Hematopoietic multipotent progenitor cell treated with erythropoietin and hydrocortisone succinate and interleukin-3 and kit ligand, for 17 days (in vitro differentiated cells): ENCODE results near the gene LUZP2.
"Not testable (repeated sequence)": the region's sequence is repeated elsewhere in the genome, so short reads cannot be mapped to it uniquely, and the experiment has no call there.

Source experiments
- DNase-seq: peaks from one replicate; pipeline ENCODE4 v3.0.0-alpha.2; 2015; ENCODE audit warnings: low spot score

Gene LUZP2

DNA sequence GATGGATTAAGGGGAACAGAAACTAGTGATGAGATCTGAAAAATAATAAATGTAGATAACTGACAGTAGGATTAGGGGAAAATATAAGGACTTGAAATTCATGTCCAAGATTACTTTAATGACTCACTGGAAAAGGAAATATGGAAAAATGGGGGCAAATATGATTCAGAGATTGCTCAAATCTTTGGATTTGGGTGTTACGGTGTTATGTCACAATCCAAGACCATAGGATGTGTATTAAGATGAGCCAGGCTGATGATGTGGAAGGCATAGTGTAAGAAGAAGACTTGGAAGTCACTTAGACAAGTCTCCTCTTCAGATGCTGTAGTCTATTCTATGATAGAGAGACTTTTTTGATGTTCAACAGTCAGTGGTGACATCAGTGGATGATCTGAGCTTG is 323.7 kb downstream of the LUZP2 start:
- DNase-seq: no peak

DNA sequence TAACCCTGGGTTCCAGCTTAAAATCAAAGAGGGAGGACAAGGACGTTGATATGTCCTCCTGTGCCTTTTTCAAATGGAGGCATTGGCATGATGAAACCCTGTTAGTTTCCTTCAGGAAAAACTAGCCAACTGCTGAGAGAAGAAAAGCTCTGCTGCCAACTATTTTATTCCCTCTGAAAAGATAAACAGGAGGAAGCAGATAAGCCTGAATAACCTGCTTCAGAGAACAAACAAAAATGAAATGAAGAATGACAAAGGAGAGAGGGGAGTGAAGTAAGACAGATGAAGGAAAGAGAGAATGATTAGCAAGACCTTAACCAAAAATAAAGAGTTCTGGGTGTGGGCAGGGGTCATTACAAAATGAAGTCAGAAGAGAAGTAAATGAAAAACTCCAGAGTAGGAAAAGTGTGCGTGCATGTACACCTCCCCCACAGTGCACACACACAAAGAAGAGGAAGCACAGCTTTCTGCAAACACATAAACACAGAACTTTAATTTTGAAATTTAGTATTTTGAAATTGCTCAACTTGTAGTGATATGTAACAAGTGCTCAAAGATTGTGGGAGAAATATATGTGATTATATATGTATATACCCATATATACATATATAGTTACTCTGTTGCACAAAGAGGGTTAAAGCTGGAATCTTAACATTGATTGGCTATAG is 332.2 kb downstream of the LUZP2 start:
- DNase-seq: no peak

DNA sequence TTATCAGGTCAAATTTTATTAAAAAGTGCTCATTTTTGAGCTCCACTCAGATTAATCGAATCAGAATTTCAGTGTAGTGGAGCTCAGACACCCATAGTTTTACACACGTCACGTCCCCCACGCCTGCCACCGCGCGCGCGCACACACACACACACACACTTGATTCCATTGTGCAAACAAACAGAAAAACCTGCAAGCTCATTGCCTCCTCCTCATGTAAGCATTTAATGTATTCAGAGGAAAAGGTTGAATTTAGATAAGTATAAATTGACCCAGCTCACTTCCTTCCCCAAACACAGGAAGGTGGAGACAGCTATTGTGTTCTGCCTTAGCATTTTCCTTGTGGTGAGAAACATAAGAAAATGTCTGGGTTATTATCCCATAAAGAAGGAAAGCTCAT is 336.7 kb downstream of the LUZP2 start:
- no peak for DNase-seq

DNA sequence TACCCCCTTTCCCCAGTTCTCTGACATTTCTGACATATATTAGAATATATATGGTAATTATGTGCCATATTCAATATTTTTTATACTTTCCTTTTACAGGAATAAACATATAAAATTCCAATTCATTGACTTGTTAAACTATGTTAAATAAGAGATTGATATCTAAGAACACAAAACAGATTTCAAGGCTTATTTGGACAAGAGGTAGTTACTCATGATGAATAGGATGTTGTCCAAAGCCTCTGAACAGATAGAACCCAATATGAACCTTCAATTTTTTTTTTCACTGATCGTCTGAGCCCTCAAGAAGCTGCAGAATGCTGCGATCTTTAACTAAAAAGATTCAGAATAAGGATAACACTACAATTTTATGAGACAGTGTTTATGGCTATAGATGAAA is 340.3 kb downstream of the LUZP2 start:
- no peak for DNase-seq

DNA sequence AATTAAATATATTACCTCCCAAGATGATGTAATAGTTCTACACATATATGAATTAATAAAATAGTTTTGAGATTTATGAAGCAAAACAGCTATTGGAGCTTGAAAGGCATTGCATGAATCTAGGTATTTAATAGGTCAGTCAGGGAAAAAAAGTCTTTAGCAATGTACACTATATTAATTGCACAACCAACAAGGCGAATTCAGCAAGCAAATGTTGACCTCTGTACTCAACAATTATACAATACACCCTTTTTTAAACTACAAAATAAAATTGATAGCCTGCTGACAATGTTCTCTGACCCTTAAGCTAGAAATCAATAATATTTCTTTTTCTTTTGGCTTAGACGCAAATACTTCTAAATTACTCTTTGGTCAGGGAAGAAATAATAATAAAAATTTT is 345.5 kb downstream of the LUZP2 start:
- DNase-seq: no peak

DNA sequence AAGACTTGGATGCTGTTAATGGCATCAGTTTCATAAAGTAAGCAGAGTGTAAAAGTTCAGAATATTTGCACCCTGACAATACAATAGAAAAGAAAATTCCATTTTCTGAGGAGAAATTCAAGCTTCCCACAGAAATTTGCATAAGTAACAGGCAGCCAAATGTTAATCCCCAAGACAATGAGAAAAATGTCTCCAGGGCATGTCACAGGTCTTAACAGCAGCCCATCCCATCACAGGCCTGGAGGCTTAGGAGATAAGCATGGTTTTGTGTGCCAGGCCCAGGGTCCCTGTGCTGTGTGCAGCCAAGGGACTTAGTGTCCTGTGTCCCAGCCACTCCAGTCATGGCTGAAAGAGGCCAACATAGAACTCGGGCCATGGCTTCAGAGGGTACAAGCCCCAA is 347.6 kb downstream of the LUZP2 start:
- DNase-seq: no peak

DNA sequence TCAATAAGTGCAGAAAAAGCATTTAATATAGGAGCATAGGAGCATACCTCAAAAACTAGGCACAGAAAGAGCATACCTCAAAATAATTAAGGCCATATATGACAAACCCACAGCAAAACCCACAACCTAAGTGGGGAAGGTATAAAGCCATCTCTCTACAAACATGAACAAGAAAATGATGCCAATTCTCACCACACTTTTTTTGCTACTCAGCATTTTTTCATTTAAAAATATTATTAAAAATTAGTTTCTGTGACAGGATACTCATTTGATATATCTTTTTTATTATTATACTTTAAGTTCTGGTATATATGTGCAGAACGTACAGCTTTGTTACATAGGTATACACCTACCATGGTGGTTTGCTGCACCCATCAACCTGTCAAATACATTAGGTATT is 352.0 kb downstream of the LUZP2 start:
- DNase-seq: no peak

DNA sequence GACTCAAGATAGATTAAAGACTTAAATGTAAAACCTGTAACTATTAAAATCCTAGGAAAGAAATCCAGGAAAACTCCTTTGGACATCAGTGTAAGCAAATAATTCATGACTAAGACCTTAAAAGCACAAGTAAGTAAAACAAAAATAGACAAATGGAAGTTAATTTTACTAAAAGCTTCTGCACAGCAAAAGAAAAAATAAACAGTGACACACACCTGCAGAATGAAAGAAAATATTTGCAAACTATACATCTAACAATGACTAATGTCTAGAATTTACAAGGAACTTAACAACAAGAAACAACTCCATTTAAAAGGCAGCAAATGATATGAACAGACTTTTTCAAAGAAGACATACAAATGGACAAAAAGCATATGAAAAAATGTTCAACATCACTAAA is 359.1 kb downstream of the LUZP2 start:
- DNase-seq: no peak

DNA sequence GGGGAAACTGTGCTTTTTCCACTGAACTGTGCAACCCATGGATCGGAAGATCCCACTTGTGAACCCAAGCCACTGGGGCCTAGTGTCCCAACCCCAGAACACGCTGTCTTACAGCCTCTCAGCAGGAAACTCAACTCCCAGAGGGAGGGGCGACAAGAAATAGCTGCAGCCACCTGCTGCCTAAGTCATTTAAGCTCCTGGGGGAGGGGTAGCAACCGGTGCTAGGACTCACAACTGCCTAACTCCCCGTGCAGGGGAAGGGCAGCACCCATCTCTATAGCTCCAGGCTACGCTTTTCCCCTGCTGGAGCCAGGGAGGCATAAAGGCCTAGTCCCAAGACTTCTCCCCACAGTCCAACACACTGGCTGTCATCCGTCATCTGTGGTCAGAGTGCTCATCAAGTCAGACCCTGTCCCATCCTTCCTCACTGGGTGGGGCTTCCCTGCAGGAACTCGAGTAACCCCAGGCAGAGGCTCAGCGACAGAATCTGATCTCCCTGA is 363.0 kb downstream of the LUZP2 start:
- no peak for DNase-seq

DNA sequence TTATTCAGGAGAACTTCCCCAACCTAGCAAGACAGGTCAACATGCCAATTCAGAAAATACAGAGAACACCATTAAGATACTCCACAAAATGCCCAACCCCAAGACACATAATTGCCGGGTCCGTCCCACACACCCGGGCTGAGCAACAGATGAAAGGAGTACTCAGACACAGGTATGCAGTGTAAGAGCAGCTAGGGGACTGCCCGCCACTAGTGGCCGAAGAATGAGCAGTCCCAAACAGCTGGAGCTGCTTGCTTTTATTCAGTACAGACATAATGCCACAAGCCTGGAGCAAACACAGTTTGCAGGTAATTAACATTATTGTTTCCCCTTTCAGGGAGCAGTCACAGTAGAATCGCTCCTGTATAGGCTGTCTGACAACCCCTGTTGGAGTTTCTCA is 364.6 kb downstream of the LUZP2 start:
- no peak for DNase-seq

DNA sequence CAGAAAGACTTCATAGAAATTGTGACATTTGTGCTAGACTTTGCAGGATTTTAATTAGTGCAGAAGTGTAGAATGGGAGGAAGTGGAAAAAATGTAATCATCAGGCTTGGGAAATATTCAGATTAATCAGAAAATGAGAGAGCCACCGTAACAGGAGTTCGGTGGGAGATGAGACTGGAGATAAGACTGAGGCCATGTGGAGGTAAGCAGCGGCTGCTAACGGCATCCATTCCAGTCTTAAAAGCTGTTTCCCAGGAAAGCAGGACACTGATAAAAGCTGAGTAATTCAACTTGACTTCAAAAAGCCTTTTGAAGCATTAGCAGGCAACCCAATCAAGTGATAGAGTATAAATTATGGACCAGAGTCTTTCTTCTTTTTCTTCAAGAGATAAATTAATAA is 369.9 kb downstream of the LUZP2 start:
- DNase-seq: no peak

DNA sequence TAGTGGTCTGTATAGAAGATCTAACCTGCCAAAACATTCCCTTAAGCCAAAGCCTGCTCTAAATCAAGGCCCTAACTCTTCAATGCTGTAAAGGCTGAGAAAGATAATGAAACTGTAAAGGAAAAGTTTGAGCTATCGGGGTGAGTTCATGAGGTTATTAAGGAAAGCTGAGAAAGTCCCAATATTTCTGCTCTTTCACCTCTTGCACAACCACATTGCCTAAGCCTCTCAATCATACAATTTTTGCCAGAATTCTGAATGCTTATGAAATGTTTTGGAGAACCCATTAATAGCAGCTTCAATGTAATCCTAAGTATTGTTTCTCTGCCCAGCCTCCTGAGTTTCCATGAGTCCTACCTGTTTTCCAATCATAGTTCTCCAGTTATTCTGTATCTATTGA is 373.2 kb downstream of the LUZP2 start:
- no peak for DNase-seq

DNA sequence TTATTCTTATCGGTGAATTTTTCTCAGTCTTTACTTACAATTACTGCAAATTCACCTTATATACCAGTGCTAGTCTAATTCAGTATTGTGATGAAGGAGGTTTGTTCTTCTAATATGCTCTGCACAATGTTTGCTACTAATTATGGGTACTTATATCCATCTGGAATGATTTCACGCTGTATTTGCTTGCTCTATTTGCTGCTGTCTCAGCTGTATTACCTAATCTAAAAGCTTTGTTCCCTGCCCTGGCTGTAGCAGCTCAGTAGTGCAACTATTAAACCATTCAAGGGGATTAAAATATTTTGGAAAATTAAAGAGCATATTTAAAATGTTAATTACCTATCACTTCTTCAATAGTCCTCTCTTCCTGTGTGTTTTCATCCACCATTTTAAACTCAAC is 375.3 kb downstream of the LUZP2 start:
- DNase-seq: no peak

DNA sequence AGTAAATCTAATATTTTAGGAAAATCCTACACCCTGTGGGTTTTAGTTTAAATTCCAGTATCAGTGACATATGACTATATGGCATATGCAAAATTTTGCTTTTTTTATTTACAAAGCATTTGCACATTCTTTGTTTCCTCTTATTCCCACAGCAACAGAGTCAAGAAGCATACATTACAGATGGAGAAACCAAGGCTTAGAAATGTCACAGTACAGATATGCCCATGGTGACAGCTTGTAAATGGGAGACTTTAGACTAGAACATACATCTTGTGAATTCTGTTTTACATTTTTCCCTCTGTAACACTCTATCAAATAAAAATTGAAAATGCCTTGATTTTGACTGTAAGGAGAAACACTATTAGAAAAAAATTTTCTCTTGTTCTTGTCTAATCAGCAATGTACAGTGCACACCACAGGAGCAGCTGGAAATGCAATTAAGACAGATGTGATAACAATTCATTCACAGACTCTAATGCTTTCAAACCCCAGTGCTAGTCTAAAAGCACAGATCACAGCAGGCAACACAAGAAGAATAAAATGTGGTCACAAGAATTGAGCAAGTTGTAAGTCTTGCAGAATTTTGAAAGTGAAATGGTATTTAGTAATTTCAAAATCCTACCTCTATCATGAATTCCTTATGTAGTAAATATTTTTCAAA is 375.9 kb downstream of the LUZP2 start:
- DNase-seq: no peak

DNA sequence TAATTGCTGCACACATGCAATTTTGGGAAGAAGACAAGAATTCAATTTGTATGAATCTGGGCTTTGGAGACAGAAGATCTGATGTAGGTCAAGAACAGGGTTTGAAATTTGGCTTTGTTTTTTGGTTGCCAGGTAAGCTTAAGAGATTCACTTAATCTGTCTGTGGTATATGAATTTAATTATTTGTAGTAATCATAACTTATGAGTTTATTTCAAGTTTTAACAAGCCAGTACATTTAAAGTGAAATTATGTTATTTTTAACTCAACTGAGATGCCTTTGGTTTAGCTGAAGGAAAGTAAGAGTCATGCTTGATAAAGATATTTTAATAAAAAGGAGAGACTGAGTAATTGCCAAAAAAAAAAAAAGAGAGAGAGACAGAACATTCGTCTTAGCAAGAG is 384.1 kb downstream of the LUZP2 start:
- no peak for DNase-seq

DNA sequence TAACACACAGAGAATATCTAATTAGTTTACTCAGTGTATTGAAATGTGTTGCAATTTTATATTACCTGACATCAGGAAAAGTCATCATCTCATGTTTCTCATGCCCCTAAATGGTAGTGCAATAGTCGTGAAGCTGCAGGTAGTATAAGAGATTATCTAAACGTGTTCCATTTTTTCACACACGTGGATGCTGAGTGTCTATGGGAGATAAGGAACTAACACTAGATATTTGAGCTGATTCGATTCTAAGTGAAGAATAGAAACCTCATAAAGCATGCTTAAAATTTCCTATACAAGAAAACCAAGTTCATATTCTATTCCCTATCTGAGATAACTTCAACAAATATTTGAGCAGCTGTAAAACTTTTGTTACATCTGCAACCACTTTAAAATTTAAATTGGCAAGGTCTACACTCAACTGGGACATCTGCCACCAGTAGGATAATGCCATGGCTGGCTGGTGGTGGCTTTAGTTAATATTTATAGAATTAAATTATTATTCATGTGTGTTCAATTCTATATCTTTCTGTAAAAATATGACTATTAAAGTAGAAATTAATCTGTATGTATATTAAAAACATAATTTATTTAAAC is 388.8 kb downstream of the LUZP2 start:
- DNase-seq: no peak

DNA sequence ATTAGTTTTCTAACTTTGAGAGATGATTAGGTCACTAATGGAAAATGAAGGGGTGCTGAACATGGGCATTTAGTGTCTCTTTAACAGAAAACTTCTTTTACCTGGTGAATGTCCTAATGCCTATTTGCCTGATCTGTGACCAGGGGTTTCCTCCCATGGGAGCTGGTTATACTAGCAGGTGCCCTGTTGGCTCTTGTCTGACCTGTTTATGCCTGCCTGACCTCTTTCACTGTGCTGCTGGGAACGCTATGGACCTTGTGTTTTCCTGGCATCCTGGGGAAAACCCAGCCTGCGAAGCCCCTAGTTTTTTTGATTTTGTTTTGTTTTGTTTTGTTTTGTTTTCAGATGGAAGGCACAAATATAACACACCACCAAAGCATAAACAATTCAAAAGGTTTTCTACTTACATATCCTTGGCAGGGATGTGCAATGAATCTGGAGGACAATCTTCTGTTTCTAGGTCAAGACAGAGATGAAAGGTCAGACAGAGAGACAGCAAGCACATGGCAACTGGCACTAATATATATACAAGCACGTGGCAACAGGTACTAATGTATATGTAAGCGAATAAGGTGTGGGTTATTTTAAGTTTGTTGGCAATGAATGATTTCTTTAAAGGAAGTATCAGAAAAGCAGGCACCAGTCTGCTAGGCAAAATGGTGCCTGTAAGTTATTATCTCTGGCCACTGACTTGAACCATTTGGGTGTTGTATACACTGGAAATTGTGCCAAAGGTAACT is 390.2 kb downstream of the LUZP2 start:
- no peak for DNase-seq

DNA sequence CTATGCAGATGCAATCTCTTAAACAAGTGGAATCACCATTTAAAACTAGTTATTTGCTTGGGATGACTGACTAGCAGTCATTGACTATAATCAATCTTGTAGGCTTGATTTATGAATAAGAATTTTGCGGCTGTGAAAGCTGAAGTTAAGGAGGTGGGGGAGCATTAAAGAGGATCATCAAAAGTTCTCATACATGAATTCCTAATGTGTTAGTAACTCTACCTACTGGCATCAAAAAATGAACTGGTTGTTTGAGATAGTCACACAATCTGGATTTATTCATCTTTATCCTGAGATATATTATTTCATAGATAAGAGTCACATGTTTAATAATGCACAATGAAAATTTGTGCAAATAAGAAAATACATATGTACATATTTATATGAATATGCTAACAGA is 393.6 kb downstream of the LUZP2 start:
- DNase-seq: no peak

DNA sequence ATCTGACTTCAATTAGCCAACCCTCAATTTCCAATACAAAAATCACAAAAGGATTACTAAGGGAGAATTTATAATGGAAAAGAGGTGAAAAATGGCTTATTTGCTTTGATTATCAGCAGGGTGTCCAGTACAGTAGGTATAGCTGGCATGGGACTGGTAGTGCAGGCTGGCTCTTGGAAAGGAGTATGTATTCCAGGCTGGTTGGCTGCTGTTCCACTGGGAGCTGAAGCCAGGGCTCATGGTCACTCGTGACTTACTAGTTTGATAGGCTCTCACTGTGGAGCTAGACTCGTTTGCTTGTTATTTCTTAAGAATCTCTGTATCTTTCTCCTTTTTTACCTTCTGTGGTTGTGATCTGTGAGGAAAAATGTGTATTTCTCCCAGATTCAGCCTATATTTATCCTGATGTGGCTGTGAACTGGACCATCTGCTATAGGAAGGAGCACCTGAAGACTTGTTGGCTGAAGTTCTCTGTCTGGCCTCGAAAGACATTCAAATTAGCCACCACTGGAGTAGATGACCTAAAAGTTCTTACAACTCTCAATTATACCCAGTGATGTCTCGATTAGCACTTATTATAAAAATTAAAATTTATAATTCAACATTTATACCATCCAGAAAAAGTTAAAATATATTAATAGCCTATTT is 395.1 kb downstream of the LUZP2 start:
- not testable (repeated sequence) for DNase-seq

DNA sequence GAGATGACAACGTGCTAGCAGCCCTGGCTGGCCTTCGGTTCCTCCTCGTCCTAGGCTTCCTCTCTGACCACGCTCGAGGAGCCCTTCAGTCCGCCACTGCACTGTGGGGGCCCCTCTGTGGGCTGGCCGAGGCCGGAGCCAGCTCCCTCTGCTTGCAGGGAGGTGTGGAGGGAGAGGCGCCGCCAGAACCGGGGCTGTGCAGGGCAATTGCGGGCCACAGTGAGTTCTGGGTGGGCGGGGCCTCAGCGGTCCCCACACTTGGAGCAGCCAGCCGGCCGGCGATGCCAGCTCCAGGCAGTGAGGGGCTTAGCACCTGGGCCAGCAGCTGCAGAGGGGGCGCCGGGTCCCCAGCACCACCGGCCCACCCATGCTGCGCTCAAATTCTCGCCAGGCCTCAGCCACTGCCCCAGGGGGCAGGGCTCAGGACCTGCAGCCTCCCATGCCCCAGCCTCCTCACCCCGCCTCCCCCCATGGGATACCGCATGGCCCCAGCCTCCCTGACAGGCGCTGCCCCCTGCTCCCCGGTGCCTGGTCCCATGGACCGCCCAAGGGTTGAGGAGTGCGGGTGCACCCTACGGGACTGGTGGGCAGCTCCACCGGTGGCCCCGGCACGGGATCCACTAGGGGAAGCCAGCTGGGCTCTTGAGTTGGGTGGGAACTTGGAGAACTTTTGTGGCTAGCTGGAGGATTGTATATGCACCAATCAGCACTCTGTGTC is 399.4 kb downstream of the LUZP2 start:
- DNase-seq: no peak

DNA sequence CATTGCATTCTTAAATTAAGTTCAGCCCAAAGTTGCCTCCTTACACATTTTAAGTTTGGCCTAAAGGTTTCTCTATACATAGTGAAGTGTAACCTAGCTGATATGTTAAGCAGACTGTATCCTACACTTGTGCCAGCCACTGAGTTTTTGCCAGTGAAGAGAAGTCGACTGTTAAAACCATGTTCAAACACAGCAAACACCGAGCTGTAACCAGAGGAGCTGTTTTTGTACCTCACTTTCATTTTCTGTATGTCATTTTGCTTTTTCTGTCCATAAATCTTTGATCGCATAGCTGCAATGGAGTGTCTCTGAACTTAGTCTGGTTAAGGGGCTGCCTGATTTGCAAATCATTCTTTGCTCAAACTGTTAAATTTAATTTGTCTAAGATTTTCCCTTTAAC is 403.7 kb downstream of the LUZP2 start:
- DNase-seq: no peak
